ENCODE results near the gene CAPRIN2. TPM values are rescaled to one million over a fixed set of nuclear protein-coding genes. Genes with fewer than 3 reads are reported as not detected.

The CAPRIN2 gene
- total and polyA plus RNA-seq, 2 of the 8 experiments (the other 6 are each of a cell fraction or from before 2014, with no cell fraction given), result 24.8 to 52.0 TPM

DNA sequence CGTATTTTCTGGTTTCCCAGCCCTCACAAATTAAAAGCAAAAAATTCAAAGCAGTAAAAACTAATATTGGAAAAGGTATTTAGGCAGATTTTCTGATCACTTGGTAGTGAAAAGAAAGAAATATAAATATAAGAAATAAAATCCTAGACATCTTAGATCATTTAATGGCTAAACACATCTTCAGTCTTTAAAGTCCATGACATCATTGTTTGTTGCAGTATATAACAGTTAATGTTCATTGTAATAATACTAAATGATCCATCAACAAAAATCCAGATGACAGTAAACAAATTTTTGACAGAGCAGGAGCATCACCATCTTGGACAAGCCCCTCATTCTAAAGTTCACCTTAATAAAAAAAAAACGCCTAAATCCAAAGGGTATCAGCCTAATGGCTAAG, 29.2 kb upstream of the CAPRIN2 start:
- Histone ChIP-seq H3K23ac (ENCODE audit: insufficient read length) (no peak overlapping the region), H3K4me1 (replicated peaks in 1 of 4; ENCODE audit: control insufficient read depth in 3 of 4, insufficient read depth in 4 of 4, low read length in 3 of 4) (peaks cover 0 to 3% (median 0%) of the 10 kb centered on the region in 4 experiments; a peak in 2 of 7 replicates), H2BK15ac (ENCODE audit: low read length) (no peak overlapping the region), H4K8ac (ENCODE audit: extremely low read depth, insufficient read depth, low read length) (no peak overlapping the region), H3K23me2 (ENCODE audit: low read depth, low read length) (no peaks in the 10 kb centered on the region), H2AK5ac (ENCODE audit: low read depth, low read length) (no peak overlapping the region), H2AFZ (ENCODE audit: low read length) (no peak overlapping the region), H3K4me2 (ENCODE audit: insufficient read depth in 1 of 2, low read depth in 2 of 2, low read length in 2 of 2) (no peak overlapping the region), H3K36me3 (ENCODE audit: control insufficient read depth in 2 of 4, insufficient read depth in 4 of 4, low read length in 3 of 4) (peaks cover 0 to 12% (median 0%) of the 10 kb centered on the region in 4 experiments; a peak in 4 of 8 replicates), H3K9me3 (ENCODE audit: insufficient read depth in 2 of 2, low read depth in 1 of 2, low read length in 1 of 2) (peaks cover 38 to 42% of the 10 kb centered on the region in 2 experiments), H3K18ac (ENCODE audit: extremely low read depth, low read length) (no peak overlapping the region), H4K20me1 (replicated peaks in 1 of 2; ENCODE audit: control insufficient read depth in 1 of 2, insufficient read depth in 2 of 2, low read length in 2 of 2) (no peaks in the 10 kb centered on the region), H2BK12ac (ENCODE audit: low read depth, low read length) (no peak overlapping the region), H3K9ac (replicated peaks in 1 of 4; ENCODE audit: extremely low read depth in 1 of 4, low read depth in 3 of 4, low read length in 3 of 4) (no peak overlapping the region), H3K27ac (ENCODE audit: low read depth, low read length) (no peak overlapping the region), H3K79me1 (ENCODE audit: low read depth, low read length) (no peaks in the 10 kb centered on the region), H3K56ac (replicated peaks; ENCODE audit: insufficient read length, low read depth, low read length) (no peak overlapping the region), H3K4me3 (ENCODE audit: extremely low read depth in 1 of 4, insufficient read depth in 2 of 4, low read depth in 3 of 4, low read length in 4 of 4) (no peak overlapping the region), H3K14ac (ENCODE audit: insufficient read length) (no peak overlapping the region), H2BK5ac (ENCODE audit: low read depth, low read length) (no peak overlapping the region), H3K27me3 (replicated peaks in 1 of 4; ENCODE audit: control insufficient read depth in 3 of 4, extremely low read depth in 1 of 4, insufficient read depth in 3 of 4, low read length in 3 of 4) (no peaks in the 10 kb centered on the region), H3K79me2 (ENCODE audit: control insufficient read depth in 1 of 2, insufficient read depth in 2 of 2, low read length in 2 of 2) (no peaks in the 10 kb centered on the region), H4K5ac (ENCODE audit: insufficient read length, low read depth, low read length) (no peak overlapping the region), H2BK20ac (ENCODE audit: low read length) (no peak overlapping the region), H2BK120ac (replicated peaks; ENCODE audit: low read depth, low read length) (no peak overlapping the region), H3K4ac (replicated peaks; ENCODE audit: insufficient read length, low read depth, low read length) (no peak overlapping the region), H4K91ac (replicated peaks; ENCODE audit: insufficient read length, low read length) (no peak overlapping the region)
- 82% methylated on average over 2 of the region's 2 CpGs; no CpG with 5 or more reads in 1 of the 2 experiments for WGBS, 2 experiments (ENCODE audit: extremely low coverage in 1 of 2, insufficient coverage in 1 of 2, insufficient read length in 1 of 2, insufficient replicate concordance in 2 of 2, low coverage in 1 of 2, low lambda C conversion rate in 2 of 2, missing lambda C conversion rate in 1 of 2)
- FAIRE-seq (no peak), DNase-seq (ENCODE audit: low read depth in 1 of 2, low spot score in 2 of 2) (no peak)
- ChIA-PET CTCF (ENCODE audit: partially characterized antibody) (no interaction called here), POLR2A (ENCODE audit: partially characterized antibody) (no interaction called here)
- TF ChIP-seq EZH2 (IDR thresholded peaks at IDR 0.05; ENCODE audit: low read depth, low read length, severe bottlenecking), result no peak
- no peak for TF ChIP-seq RFX5 (IDR thresholded peaks at IDR 0.05; ENCODE audit: borderline replicate concordance, low read depth, low read length)
- no peak for TF ChIP-seq SIRT6 (IDR thresholded peaks at IDR 0.05; ENCODE audit: low read length)
- TF ChIP-seq CHD2 (IDR thresholded peaks at IDR 0.05; ENCODE audit: low read length), result no peak
- TF ChIP-seq TAF1 (IDR thresholded peaks at IDR 0.05; ENCODE audit: low read depth, low read length), result no peak
- TF ChIP-seq POLR2AphosphoS5 (IDR thresholded peaks at IDR 0.05; ENCODE audit: low read depth, low read length), result no peak
- no peak for TF ChIP-seq KDM4A (IDR thresholded peaks at IDR 0.05; ENCODE audit: low read depth, low read length, severe bottlenecking)
- no peak for TF ChIP-seq JUN (IDR thresholded peaks at IDR 0.05; ENCODE audit: low read depth, low read length)
- TF ChIP-seq TBP (IDR thresholded peaks at IDR 0.05; ENCODE audit: low read depth, low read length), result no peak
- TF ChIP-seq, protein P1, sequence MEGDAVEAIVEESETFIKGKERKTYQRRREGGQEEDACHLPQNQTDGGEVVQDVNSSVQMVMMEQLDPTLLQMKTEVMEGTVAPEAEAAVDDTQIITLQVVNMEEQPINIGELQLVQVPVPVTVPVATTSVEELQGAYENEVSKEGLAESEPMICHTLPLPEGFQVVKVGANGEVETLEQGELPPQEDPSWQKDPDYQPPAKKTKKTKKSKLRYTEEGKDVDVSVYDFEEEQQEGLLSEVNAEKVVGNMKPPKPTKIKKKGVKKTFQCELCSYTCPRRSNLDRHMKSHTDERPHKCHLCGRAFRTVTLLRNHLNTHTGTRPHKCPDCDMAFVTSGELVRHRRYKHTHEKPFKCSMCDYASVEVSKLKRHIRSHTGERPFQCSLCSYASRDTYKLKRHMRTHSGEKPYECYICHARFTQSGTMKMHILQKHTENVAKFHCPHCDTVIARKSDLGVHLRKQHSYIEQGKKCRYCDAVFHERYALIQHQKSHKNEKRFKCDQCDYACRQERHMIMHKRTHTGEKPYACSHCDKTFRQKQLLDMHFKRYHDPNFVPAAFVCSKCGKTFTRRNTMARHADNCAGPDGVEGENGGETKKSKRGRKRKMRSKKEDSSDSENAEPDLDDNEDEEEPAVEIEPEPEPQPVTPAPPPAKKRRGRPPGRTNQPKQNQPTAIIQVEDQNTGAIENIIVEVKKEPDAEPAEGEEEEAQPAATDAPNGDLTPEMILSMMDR (IDR thresholded peaks at IDR 0.05; ENCODE audit: control extremely low read depth in 1 of 3, insufficient read depth in 1 of 3, low read depth in 1 of 3, low read length in 3 of 3), result no peak
- no peak for TF ChIP-seq RAD21 (IDR thresholded peaks at IDR 0.05 in 1 of 2, conservative IDR thresholded peaks at IDR 0.05 in 1 of 2; ENCODE audit: low read depth in 2 of 2, low read length in 2 of 2)
- TF ChIP-seq POU5F1 (IDR thresholded peaks at IDR 0.05; ENCODE audit: low read depth, low read length), result no peak
- TF ChIP-seq CHD1 (IDR thresholded peaks at IDR 0.05; ENCODE audit: low read depth, low read length), result no peak

All from H1 (cell line).